HFFc6 (cell line): ENCODE results near the gene NEMF. TPM values are rescaled to one million over a fixed set of nuclear protein-coding genes. Genes with fewer than 3 reads are reported as not detected.

Source experiments
- DNase-seq: peaks from one replicate; pipeline ENCODE4 v3.0.0-alpha.2; 2018
- H3K27ac Mint-ChIP-seq: 2 replicates; pipeline ENCODE4 v1.8.0; 2020; ENCODE audit warnings: mild to moderate bottlenecking, mixed read lengths
- H3K27me3 Mint-ChIP-seq: 2 replicates; pipeline ENCODE4 v1.8.0; 2021; ENCODE audit warnings: mild to moderate bottlenecking, moderate library complexity, mixed read lengths; ENCODE audit not compliant: insufficient read depth
- H3K36me3 Mint-ChIP-seq: 2 replicates; pipeline ENCODE4 v1.8.0; 2021; ENCODE audit warnings: low read depth, mixed read lengths
- H3K4me1 Mint-ChIP-seq: 2 replicates; pipeline ENCODE4 v1.8.0; 2020; ENCODE audit warnings: low read depth, mixed read lengths
- H3K4me3 Mint-ChIP-seq: 2 replicates; pipeline ENCODE4 v1.8.0; 2020; ENCODE audit warnings: mild to moderate bottlenecking, moderate library complexity, mixed read lengths
- H3K9me3 Mint-ChIP-seq: 2 replicates; pipeline ENCODE4 v1.8.0; 2020; ENCODE audit warnings: mild to moderate bottlenecking, mixed read lengths
- total RNA-seq, 6 experiments: library from RNA; stranded (reverse); fragmentation: NEBNext Ultra II Directional; extraction: Animal tissue kit (Norgen Biotek cat#: 25700); gene quantifications; 2 replicates in 1 of 6; 3 replicates in 5 of 6; pipeline ENCODE4 v1.2.3, GENCODE V29; 2021
- TF ChIP-seq, protein P1 (sequence below): fragments of 200-600 bp; sonication (generic); IDR thresholded peaks from 2 replicates; pipeline ENCODE4 v1.5.0; 2021; ENCODE audit warnings: antibody characterized with exemption, mild to moderate bottlenecking

The NEMF gene
- total RNA-seq, 6 experiments from 2014 or later, result 55.5 to 69.7 (median 56.9) TPM

DNA sequence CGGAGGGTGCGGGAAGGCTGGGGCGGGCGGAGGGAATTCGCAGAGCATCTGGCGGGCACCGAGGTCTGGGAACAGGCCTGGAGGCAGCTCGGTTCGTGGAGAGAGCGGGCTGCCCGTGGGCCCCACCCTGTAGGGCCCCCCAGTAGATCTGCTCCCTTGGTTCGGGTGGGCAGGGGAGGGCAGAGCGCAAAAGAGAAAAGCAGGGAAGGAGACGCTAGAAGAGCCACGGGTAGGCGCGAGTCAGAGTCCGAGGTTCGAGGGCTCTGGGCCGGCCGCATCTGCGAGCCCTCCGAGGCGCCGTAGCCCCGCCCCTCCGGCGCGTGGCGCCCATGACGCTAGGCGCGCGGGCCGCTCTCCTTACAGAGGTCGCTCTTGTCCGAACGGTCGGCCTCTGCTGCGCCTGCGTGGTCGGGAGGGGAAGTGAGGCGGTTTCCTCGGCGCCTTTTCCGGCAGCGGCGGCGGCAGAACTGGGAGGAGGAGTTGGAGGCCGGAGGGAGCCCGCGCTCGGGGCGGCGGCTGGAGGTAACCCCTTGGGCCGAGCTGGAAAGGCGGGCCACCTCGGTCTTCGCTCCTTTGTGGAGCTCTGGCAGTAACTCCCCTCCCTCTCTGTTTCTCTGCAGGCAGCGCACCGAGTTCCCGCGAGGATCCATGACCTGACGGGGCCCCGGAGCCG lies 40.2 kb upstream of the NEMF start, which contains the start of gene ARF6:
ARF6 (plus strand) TSS at position 447 of the 673 bp plus-strand sequence. CDS start 655 bp downstream, outside the sequence.
- Mint-ChIP-seq H3K4me3 (peak within 1 kb of the TSS; percentile 95), H3K9me3 (no peaks in the 10 kb centered on the region), H3K36me3 (peaks cover 40% of the 10 kb centered on the region), H3K27me3 (peaks cover 11% of the 10 kb centered on the region), H3K4me1 (peaks cover 29% of the 10 kb centered on the region), H3K27ac (peak within 1 kb of the TSS; percentile 100)
- DNase-seq, result peak; percentile 97
- TF ChIP-seq, protein P1, sequence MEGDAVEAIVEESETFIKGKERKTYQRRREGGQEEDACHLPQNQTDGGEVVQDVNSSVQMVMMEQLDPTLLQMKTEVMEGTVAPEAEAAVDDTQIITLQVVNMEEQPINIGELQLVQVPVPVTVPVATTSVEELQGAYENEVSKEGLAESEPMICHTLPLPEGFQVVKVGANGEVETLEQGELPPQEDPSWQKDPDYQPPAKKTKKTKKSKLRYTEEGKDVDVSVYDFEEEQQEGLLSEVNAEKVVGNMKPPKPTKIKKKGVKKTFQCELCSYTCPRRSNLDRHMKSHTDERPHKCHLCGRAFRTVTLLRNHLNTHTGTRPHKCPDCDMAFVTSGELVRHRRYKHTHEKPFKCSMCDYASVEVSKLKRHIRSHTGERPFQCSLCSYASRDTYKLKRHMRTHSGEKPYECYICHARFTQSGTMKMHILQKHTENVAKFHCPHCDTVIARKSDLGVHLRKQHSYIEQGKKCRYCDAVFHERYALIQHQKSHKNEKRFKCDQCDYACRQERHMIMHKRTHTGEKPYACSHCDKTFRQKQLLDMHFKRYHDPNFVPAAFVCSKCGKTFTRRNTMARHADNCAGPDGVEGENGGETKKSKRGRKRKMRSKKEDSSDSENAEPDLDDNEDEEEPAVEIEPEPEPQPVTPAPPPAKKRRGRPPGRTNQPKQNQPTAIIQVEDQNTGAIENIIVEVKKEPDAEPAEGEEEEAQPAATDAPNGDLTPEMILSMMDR, result peak; percentile 43

- peak; percentile 82 for DNase-seq
- no peaks in the 10 kb centered on the region for H3K9me3 Mint-ChIP-seq
- peak overlapping the region; percentile 95 for H3K4me3 Mint-ChIP-seq
- H3K27ac Mint-ChIP-seq, result peak overlapping the region; percentile 100
- H3K36me3 Mint-ChIP-seq, result peaks cover 39% of the 10 kb centered on the region
- peaks cover 11% of the 10 kb centered on the region for H3K27me3 Mint-ChIP-seq
- TF ChIP-seq, protein P1, result no peak
- H3K4me1 Mint-ChIP-seq, result peaks cover 24% of the 10 kb centered on the region
These were observed 39.7 kb upstream of the NEMF start for GRCh38 chr14:49892301-49892635.

DNA sequence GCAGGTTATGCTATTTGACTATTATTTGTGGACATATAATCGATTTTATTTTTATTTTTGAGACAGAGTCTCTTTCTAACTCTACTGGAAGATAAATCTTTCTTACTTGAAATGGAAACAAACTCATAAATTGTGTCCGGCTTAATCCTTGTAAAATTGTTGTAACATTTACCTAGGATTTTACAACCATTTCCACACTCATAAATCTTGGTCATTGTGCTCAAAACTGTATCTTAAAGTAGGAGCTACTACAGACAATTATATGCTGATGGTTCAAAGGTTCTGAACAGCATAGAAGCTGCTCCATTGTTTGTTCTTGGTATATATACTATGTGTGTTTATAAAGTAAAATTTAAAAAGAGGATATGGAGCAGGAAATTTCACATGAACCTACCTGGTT lies 35.7 kb upstream of the NEMF start:
- peaks cover 1% of the 10 kb centered on the region for H3K27me3 Mint-ChIP-seq
- H3K4me3 Mint-ChIP-seq, result no peak overlapping the region

DNA sequence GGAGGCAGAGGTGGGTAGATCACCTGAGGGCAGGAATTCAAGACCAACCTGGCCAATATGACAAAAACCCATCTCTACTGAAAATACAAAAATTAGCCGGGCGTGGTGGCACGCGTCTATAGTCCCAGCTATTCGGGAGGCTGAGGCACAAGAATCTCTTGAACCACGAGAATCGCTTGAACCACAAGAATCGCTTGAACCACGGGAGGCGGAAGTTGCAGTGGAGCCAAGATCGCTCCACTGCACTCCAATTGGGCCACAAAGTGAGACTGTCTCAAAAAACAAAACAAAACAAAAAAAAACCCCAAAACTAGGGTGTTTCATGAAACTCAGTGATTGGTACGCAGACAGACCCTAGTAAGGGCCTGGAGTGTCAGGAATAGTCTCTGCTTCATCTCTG lies 33.9 kb upstream of the NEMF start:
- Mint-ChIP-seq H3K4me3 (no peak overlapping the region), H3K4me1 (peaks cover 10% of the 10 kb centered on the region), H3K9me3 (no peaks in the 10 kb centered on the region), H3K27me3 (peaks cover 1% of the 10 kb centered on the region; the same call in 1 of the 2 replicates), H3K27ac (no peak overlapping the region), H3K36me3 (no peaks in the 10 kb centered on the region)
- no peak for DNase-seq
- TF ChIP-seq, protein P1, result no peak

More for the DNA sequence above, 35.7 kb upstream of the NEMF start:
- Mint-ChIP-seq H3K4me1 (peaks cover 12% of the 10 kb centered on the region), H3K9me3 (no peaks in the 10 kb centered on the region), H3K27ac (no peak overlapping the region), H3K36me3 (no peaks in the 10 kb centered on the region)
- DNase-seq, result no peak
- TF ChIP-seq, protein P1, result no peak

DNA sequence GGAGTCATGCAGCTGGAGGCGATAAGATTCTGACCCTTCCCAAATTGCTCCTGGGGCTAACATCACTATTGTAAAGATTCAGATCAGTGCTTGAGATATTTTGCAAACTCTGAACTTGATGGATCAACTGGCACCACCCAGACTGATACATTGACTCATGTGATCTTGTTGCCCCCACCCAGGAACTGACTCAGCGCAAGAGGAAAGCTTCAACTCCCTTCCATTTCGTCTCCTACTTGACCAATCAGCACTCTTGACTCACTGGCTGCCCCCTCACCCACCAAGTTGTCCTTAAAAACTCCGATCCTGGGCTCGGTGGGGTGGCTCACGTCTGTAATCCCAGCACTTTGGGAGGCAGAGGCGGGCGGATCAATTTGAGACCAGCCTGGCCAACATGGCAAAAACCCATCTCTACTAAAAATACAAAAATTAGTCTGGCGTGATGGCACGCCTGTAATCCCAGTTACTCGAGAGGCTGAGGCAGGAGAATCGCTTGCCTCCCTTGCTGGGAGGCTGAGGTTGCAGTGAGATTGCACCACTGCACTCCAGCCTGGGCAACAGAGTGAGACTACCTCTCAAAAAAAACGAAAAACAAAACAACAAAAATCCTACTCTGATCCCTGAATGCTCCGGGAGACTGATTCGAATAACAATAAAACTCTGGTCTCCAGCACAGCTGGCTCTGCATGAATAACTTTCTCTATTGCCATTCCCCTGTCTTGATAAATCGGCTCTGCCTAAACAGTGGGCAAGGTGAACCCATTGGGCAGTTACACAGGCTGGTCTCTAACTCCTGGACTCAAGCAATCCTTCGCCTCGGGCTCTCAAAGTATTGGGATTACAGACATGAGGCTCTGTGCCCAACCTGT lies 30.5 kb upstream of the NEMF start:
- H3K4me1 Mint-ChIP-seq, result peaks cover 20% of the 10 kb centered on the region
- no peak for DNase-seq
- no peaks in the 10 kb centered on the region for H3K36me3 Mint-ChIP-seq
- H3K27ac Mint-ChIP-seq, result peak overlapping the region; percentile 26; the same call in 1 of the 2 replicates
- H3K4me3 Mint-ChIP-seq, result no peak overlapping the region
- H3K9me3 Mint-ChIP-seq, result no peaks in the 10 kb centered on the region
- TF ChIP-seq, protein P1, result no peak
- H3K27me3 Mint-ChIP-seq, result no peaks in the 10 kb centered on the region; the same call in 1 of the 2 replicates
